Nucleus accumbens (tissue), 56 donors: ENCODE results near the gene ZNF514.

Experiments used
- DNase-seq, 56 donors: peaks; one replicate each; lab custom pipeline; 2025; lab: John Stamatoyannopoulos, UW

ZNF514 gene

DNA sequence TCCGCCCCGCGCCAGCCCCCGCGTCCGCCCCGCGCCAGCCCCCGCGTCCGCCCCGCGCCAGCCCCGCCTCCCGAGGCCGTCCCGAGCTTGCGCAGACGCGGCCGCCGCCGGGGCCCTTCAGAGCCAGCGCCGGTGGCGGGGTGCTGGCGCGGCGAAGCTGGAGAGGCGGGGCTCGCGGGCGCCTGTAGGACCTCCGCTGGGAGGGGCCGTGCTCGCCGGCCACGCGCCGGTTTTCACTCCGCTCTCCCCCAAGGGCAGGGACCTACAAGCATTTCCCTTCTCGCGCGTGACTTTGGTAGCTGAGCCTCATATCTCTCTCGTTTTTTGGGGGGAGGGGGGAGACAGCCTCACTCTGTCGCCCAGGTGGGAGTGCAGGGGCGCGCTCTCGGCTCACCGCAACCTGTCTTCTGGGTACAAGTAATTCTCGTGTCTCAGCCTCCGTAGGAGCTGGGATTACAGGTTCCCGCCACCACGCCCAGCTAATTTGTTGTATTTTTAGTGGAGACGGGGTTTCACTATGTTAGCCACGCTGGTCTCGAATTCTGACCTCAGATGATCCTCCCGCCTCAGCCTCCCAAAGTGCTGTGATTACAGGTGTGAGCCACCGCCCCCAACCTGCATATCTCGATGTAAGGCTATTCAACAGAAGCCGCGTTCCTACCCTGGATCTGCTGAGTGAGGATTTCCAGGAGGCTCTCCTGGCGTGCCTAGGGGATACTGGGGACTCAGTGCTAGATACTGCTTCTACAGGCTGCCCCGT lies at the start of gene ZNF514:
Gene ZNF514 (minus strand): TSS at position 159 of the 760 bp plus-strand sequence. CDS start 6,595 bp downstream, outside the sequence.
- peak in 54 of 56 donors; percentile 9 to 86 (median 55) for DNase-seq

DNA sequence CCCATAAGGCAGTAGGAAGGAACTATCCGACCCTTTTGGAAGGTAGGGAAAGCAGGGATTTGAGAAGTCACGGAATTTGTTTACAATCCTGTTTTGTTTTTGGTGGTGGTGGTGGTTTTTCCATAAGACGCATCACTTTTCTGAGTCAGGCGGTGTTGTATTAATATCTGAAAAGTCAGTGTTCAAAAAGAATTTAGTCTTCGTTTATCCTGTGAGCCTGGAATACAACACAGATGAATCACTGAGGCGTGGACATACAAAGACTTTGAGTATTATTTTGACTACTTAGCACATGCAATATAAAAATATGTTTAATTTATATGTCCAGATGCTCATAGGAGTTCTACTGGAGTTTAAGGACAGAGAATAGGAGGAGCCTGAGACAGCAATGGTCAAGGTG lies 48.5 kb upstream of the ZNF514 start:
- DNase-seq = no peak

DNA sequence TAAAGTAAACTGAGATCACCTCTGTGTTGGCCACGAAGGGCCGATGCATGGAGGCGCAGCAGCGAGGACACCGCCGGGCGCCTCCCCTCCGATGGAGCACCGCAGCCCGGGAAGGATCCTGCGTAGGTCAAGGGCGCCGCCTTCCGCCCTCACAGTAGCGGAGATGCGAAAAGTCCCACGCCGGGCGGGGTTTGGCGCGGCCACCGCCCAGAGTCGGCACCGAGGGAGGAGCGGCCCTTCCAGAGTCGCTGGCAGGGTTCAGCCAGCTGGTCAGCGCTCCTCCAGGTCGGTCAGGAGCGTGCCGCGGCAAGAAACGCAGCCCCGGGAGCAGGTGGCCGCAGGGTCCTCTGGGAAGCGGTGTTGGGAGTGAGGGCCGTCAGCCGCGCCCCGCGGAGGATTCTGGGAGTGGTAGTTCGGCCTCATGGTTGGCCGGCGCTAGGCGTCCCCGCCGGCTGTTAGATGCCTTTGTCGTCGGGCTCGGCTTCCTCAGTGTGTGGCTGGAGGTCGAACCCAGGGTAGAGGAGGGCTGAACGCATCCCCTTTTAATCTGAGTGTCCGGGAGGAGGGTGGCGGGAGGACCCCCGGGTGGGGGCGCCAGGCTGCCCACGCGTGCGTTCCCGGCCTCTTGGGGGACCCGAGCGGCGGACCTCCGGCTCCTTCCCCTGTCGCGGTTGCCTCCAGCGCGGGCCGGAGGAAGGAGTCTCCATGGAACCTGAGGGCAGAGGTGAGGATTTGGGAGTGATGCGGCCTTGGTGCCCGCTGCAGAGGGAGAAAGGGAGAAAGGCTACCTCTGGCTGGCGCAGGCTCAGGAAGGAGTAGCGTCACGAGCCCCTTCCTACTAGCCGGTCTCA lies 47.7 kb upstream of the ZNF514 start, which contains the start of gene ZNF892:
Gene ZNF892 (plus strand): TSS at position 411 of the 851 bp plus-strand sequence. CDS start 295 bp downstream, at position 706.
- DNase-seq = peak; percentile 63 to 93 (median 86)

DNA sequence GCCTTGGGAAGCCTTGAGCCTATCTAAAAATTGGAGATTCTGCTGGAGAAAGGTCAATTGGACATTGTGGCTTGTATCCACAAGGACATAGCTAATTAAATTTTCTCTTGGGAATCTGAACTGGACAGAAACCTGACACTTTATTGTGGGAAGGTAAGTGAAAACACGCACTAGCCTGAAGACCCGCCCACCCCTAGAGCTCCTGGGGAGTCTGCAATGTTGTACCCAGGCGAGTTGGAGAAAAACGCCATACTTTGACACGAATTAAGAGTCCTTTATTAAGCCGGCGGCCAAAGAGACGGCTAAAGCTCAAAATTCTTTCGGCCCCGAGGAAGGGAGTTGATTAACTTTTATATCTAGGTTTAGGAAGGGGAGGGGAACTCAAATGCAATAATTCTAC lies 46.4 kb upstream of the ZNF514 start:
- no peak for DNase-seq

DNA sequence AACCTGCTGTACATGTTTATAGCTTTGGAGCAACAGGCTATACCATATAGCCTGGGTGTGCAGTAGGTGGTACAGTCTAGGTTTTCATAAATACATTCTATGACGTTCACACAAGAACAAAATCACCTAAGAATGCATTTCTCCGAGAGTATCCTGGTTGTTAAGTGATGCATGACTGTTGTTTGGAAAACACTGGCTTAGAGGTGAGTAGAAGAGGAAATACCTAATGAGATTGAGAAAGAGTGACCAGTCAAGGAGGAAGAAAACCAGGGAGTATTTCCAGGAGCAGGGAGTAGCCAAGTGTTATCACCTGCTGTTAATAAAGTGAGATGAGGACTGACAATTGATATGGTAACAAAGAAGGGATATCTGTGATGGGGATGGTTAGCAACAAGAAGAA lies 44.7 kb upstream of the ZNF514 start:
- no peak for DNase-seq

DNA sequence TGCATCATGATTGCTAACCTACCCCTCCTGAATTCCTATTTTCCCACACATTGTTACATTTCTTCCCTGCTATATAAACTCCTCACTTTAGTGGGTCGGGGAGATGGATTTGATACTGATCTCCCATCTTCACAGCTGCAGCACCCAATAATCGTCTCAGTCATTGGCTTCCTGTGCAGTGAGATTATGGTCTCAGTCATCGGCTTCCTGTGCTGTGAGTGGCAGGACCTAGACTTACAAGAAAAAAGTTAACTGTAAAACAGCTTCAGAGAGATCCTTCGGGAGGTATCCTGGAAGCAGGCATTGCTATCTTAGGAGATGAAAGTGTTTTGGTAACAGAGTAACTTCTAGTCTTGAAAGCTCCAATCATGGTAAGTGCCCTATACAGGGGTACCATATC lies 44.3 kb upstream of the ZNF514 start:
- no peak for DNase-seq

DNA sequence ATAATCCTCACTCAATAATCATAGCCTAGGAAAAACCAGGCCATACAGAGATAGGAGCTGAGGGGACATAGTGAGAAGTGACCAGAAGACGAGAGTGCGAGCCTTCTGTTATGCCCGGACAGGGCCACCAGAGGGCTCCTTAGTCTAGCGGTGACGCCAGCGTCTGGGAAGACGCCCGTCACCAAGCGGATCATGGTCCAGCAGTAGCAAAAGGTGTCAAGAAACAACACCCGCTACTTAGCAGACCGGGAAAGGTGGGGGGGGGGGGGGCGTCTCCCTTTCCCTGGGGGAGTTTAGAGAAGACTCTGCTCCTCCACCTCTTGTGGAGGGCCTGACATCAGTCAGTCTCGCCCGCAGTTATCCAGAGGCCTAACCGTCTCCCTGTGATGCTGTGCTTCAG lies 33.3 kb upstream of the ZNF514 start:
- peak in 45 of 56 donors; percentile 2 to 80 (median 27) for DNase-seq

DNA sequence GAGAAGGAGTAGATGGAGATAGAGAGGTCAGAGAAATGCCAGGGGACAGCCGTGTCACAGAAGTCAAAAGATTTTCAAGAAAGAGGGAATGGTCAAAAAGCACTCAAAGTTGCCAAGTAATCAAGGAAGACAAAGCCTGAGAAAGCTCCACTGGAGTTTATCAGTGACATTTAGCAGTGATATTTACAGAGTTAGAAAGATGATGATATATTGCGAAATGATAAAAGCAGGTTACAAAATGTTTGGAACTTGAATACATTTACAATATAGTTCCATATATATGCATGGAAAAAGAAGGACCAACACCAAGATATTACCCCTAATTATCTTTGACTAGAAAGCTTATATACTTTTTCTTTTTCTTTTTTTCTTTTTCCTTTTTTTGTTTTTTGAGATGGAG lies 26.3 kb upstream of the ZNF514 start:
- no peak for DNase-seq

DNA sequence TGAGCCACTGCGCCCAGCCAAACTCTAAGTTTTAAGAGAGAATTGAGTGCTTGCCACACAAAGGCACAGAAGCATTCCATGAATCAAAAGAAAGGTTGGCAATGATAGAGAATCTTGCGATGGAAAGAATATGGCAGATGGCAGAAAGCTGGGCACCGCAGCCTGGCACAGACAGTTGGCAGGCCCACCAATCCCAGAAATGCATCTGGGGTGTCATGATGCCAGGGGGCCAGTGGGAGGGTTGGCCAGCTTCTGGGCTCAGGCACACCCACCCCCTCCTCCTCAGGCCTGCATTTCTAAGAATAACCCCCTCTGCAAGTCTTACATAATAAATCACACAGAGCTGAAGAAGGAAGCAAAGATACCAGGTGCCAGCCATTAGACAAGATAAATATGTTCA lies 25.5 kb upstream of the ZNF514 start:
- no peak for DNase-seq

DNA sequence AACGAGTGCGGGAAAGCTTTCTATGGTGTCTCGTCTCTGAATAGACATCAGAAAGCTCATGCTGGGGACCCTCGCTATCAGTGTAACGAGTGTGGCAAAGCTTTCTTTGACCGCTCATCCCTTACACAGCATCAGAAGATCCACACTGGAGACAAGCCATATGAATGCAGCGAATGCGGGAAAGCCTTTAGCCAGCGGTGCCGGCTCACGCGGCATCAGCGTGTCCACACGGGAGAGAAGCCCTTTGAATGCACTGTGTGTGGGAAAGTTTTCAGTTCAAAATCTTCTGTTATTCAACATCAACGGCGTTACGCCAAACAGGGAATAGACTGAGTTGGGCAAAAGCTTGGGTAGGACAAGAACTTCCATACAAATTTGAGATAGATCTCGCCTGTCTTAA lies 22.1 kb upstream of the ZNF514 start:
- no peak for DNase-seq

DNA sequence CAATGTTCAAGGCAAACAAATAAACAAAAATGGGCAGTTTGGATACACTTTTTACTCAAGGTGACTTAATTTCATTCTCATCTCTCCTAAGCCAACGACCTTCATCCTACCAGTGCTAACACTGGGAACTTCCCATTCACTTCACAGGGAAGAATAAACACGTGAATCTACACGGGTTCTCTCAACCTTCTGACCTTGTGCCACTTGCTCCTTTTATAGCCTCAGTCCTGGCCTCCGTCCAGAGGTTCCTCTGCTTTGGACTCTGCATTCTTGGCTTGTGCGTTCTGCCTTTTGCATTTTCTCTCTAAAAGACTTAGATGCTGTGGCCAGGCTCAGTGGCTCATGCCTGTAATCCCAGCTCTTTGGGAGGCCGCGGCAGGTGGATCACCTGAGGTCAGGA lies 19.8 kb upstream of the ZNF514 start:
- no peak for DNase-seq

DNA sequence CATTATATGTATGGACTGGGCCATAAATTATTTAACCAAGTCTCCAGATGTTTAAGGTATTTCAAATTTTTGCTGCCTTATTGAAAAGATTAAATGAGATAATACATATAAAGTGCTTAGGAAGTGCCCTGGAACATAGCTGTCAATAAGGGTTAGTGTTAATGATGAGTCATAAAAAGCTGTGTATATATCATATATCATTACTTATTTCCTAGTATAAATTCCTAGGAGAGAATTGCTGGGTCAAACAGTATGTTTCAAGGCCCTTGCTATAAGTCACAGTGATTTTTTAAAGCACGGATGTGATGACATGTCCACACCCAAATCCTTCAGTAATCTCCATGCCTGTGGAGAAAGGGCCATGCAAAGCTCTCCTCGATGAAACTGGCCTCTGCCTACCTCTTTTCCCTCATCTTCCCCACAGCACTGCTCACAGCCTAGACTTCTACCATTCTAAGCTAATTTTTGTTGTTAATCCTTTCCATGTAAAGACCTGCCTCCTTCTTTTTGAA lies 14.4 kb upstream of the ZNF514 start:
- DNase-seq = no peak

DNA sequence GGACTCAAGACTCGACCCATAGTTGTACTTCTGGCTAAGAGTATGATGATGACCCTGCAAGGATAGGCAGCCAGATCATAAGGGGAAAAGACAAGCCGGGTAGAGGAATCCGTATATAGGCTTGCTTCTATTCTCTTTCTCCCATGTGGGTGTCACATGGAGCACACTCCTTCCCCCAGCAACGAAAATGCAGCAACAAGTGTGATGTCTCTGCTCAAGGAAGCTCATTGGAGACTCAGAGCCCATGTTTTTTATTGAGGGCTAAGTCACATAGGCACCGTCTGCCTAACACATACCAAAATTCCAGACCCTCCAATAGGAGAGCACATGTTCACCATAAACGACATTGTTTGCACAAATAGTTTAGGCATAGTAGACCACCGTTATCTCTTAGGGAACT lies 12.3 kb upstream of the ZNF514 start:
- no peak for DNase-seq

DNA sequence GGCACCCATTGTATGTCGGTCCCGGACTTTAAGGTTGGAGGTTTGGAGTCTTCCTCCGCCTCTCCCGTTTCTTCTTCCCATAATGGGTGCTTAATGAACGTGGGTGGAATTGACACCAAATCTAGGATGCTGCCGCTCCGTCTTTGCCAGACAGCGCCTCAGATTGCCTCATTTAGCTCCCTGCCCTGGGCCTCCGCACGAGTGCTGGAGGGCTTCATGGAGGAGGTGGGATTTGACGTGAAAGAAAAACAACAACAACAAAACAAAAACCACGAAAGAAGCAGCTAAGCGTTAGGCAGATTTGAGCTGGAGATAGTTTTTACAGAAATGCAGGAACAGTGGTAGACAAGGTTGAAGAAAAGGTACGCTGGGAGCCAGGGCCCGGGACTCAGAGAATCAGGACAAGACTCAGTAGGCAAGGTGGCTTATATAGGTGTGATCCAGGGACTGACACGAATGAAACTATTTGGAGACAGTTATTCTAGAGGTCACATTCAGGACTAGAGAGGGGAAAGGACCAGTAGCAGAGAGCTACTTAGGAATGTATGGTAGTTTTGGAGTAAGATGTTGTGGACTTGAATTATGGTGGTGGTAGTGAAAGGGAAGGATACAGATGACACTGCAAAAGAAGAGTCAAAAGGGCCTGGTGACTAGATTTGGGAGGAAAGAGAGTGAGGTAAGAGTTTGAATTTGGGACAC lies 6.6 kb upstream of the ZNF514 start:
- DNase-seq = peak in 3 of 56 donors; percentile 32 to 61 (median 43)

DNA sequence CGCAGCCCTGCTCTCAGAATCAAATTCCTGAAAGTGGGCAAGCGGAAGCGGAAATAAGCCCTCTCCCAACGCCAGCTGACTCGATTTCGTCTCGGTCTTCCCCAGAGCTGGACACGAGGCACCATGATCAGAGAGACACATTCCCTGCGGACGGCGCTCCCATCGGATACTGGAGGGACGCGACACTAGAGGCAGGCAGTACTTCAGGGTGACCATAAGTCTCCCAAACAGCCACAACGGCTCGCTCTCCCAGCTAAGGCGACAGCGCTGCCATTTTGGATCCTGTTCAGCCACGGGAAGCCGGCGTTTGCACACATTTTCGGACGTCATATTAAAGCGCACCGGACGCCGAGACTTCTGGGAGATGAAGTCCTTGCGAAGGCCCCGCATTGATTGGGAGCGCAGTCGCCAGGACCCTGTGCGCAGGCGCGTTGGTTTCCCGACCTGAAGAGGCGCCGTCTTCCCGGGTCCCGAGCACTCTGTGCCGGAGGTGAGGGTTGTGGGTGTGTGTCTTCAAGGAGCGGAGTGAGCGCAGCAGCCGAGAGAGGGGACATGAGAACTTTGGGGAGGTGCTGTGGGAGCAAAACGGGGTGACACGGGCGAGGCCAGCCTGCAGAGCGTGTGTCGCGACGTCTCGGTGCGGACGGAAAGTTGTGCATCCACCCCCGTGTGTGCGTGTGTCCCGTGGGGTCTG lies 5.9 kb upstream of the ZNF514 start, which contains the start of gene ZNF2:
Gene ZNF2 (plus strand): TSS at position 439 of the 694 bp plus-strand sequence. CDS start 10,418 bp downstream, outside the sequence.
- DNase-seq = peak in 55 of 56 donors; percentile 75 to 99 (median 96)

DNA sequence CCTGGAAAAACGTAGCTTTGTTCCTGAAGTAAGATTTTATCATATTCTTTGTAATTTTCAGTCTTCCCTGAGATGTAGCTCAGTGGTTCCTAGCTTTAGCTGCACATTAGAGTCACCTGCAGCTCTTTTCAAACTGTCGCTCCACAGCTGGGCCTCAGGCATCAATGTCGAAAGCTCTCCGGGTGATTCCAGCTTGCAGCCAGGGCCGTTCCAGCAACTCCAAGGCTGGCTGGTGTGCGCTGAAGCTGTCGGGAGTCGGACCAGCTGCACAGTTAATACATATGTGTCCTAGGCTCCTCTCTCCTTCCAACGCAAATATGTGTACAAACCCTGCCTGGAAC lies 5.4 kb upstream of the ZNF514 start:
- DNase-seq = peak in 1 of 56 donors; percentile 57

DNA sequence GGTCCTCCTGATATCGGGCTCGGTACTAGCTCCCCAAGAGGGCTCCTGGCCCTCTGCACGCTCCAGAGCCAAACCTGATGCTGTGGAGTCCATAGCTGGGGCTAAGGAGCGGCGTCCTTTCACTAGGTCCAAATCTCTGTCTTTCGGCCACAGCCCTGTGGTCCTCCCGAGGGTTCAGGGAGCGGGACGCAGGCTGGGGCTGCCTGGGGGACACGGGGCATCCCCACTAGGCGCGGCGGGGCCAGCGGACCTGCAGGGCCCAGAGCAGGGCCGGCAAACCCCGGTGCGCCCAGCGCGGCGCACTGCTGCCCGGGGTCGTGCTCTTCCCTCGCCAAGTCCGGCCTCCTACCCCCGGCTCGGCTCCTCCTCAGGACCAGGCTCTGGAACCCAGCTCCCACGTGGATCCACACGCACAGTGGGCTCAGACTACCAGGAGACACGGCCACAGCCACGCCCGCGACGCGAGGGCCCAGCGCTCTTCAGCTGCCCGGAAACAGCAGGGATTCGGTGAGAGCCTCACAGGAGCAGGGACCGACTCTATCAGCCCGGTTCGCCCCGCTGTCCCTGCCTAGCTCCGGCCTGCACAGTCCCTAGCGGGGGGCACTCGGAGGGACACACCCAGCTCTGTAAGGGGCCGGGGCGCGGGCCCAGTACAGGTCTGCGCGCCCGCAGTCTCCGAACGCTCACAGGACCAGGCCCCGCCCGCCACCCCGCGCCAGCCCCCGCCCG lies 593 bp downstream of the ZNF514 start:
- peak in 45 of 56 donors; percentile 10 to 75 (median 36) for DNase-seq

DNA sequence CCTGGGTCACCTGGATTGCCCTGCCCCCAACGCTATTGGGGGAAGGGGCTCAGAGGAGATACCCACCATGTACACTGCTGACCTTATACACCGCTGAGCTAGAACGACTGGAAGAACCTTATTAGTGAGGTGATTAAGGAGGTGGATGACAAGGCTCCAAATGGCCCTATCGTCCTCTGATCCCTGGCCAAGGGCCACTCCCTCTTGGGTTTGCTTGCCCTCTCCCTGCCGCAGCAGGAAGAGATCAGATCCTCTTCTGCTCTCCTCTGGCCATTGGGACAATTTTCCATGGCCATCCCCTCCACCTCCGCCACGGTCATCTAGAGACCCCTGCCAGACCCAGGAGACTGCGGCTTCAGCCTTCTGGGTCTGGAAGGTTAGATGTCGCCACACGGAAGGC lies 1.2 kb downstream of the ZNF514 start:
- DNase-seq = no peak

DNA sequence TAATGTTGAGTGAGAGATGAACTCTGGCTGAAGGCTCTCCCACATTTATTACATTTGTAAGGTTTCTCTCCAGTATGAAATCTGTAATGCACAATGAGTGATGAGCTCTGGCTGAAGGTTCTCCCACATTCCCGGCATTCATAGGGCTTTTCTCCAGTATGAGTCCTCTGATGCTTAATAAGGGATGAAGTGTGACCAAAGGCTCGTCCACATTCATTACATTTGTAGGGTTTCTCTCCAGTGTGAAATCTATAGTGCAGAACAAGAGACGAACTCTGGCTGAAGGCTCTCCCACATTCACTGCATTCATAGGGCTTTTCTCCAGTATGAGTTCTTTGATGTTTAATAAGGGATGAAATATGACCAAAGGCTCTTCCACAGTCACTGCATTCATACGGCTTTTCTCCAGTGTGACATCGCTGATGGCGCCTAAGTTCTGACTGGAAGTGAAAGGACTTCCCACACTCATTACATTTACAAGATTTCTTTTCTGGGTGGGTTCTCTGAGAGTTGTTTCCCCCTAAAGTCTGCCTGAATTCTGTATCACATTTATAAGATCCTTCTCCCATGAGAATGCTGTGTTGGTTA lies 10.2 kb downstream of the ZNF514 start:
- DNase-seq = no peak
